ENCODE results near the gene CNTNAP1.

DNA sequence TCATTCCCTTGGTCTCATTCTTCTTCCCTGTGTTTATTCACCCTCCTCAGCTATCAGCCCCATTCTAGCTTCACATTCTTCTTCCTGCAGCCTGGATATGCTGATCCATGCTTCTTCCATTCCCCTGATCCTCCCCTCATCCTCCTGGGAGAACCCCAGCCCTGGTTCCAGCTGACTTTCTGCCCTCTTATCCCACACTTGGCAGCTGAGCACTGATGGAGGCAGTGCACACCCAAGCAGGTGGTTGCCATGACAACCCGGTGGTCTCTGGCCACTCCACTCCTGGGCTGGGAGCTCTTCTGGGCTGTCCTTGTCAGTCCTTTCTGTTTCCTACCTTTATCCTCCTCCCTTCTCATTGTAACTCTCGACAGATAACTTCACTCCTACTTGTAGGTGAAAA lies 40.0 kb upstream of the CNTNAP1 start:
- TF ChIP-seq ZNF274 (IDR thresholded peaks at IDR 0.05; ENCODE audit: low read depth, low read length): no peak
- TF ChIP-seq, protein P1, sequence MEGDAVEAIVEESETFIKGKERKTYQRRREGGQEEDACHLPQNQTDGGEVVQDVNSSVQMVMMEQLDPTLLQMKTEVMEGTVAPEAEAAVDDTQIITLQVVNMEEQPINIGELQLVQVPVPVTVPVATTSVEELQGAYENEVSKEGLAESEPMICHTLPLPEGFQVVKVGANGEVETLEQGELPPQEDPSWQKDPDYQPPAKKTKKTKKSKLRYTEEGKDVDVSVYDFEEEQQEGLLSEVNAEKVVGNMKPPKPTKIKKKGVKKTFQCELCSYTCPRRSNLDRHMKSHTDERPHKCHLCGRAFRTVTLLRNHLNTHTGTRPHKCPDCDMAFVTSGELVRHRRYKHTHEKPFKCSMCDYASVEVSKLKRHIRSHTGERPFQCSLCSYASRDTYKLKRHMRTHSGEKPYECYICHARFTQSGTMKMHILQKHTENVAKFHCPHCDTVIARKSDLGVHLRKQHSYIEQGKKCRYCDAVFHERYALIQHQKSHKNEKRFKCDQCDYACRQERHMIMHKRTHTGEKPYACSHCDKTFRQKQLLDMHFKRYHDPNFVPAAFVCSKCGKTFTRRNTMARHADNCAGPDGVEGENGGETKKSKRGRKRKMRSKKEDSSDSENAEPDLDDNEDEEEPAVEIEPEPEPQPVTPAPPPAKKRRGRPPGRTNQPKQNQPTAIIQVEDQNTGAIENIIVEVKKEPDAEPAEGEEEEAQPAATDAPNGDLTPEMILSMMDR (IDR thresholded peaks at IDR 0.05 in 2 of 3, conservative IDR thresholded peaks at IDR 0.05 in 1 of 3; ENCODE audit: borderline replicate concordance in 1 of 3, insufficient read depth in 1 of 3, low read depth in 2 of 3, low read length in 2 of 3): no peak
- no peak for TF ChIP-seq POLR2A (IDR thresholded peaks at IDR 0.05; ENCODE audit: borderline replicate concordance, extremely low read depth, insufficient read depth, insufficient read length)
- no peak for TF ChIP-seq EZH2phosphoT487 (IDR thresholded peaks at IDR 0.05; ENCODE audit: borderline replicate concordance)
- no peak for TF ChIP-seq EZH2 (IDR thresholded peaks at IDR 0.05)
- TF ChIP-seq POLR2AphosphoS5 (IDR thresholded peaks at IDR 0.05; ENCODE audit: low read depth, low read length): no peak
- TF ChIP-seq ZFX (IDR thresholded peaks at IDR 0.05): no peak
